Hematopoietic multipotent progenitor cell treated with erythropoietin and hydrocortisone succinate and interleukin-3 and kit ligand, for 17 days (in vitro differentiated cells): ENCODE results near the gene FAM53B.

Experiments
- DNase-seq: peaks from one replicate; pipeline ENCODE4 v3.0.0-alpha.2; 2015; ENCODE audit warnings: low spot score

FAM53B gene

GRCh38 chr10:124609698-124610097 lies 134.5 kb downstream of the FAM53B start:
- DNase-seq = no peak

GRCh38 chr10:124608093-124608721 lies 136.0 kb downstream of the FAM53B start:
- no peak for DNase-seq

- DNase-seq = no peak
Measured at GRCh38 chr10:124607693-124608092, 136.5 kb downstream of the FAM53B start.

GRCh38 chr10:124606822-124607221 lies 137.4 kb downstream of the FAM53B start:
- no peak for DNase-seq

- DNase-seq = no peak
Measured at GRCh38 chr10:124605856-124606812, 138.0 kb downstream of the FAM53B start.

GRCh38 chr10:124605481-124605855 lies 138.7 kb downstream of the FAM53B start:
- DNase-seq = no peak

GRCh38 chr10:124605001-124605370 lies 139.2 kb downstream of the FAM53B start:
- DNase-seq = no peak

GRCh38 chr10:124604214-124605000 lies 139.8 kb downstream of the FAM53B start:
- no peak for DNase-seq

- no peak for DNase-seq
Measured at GRCh38 chr10:124603376-124604213, 140.6 kb downstream of the FAM53B start.

- no peak for DNase-seq
Measured at GRCh38 chr10:124602646-124603365, 141.4 kb downstream of the FAM53B start.

- DNase-seq = no peak
Measured at GRCh38 chr10:124602121-124602561, 142.0 kb downstream of the FAM53B start.

- DNase-seq = no peak
Measured at GRCh38 chr10:124601431-124602120, 142.6 kb downstream of the FAM53B start.

- no peak for DNase-seq
Measured at GRCh38 chr10:124601016-124601415, 143.2 kb downstream of the FAM53B start.

- DNase-seq = no peak
Measured at GRCh38 chr10:124600051-124600880, 143.9 kb downstream of the FAM53B start.

- DNase-seq = no peak
Measured at GRCh38 chr10:124599588-124600050, 144.6 kb downstream of the FAM53B start.

GRCh38 chr10:124598773-124599587 lies 145.2 kb downstream of the FAM53B start:
- no peak for DNase-seq

- no peak for DNase-seq
Measured at GRCh38 chr10:124598196-124598595, 146.0 kb downstream of the FAM53B start.

- DNase-seq = no peak
Measured at GRCh38 chr10:124597846-124598165, 146.4 kb downstream of the FAM53B start.
